ENCODE data around the gene IZUMO1. TPM values are rescaled to one million over a fixed set of nuclear protein-coding genes. Genes with fewer than 3 reads are reported as not detected.
"Not testable (repeated sequence)": the region's sequence is repeated elsewhere in the genome, so short reads cannot be mapped to it uniquely, and the experiment has no call there.

IZUMO1 gene
- polyA plus RNA-seq, 1 donor from 2014 or later, result not detected

- H3K79me2 ChIP-seq (replicated peaks; ENCODE audit: insufficient read depth, low read length), result no peaks in the 10 kb centered on the region
- no peak overlapping the region for H2AFZ ChIP-seq (ENCODE audit: low read depth, low read length)
- H3K36me3 ChIP-seq (ENCODE audit: insufficient read depth, low read length), result no peaks in the 10 kb centered on the region
- no peaks in the 10 kb centered on the region for H3F3A ChIP-seq (ENCODE audit: insufficient read depth, low read length, poor library complexity, severe bottlenecking)
- TF ChIP-seq EP300 (conservative IDR thresholded peaks at IDR 0.05; ENCODE audit: poor library complexity, severe bottlenecking) (no peak), EZH2 (IDR thresholded peaks at IDR 0.05; ENCODE audit: borderline replicate concordance, insufficient read depth, low read length, poor library complexity, severe bottlenecking) (no peak), SMC3 (conservative IDR thresholded peaks at IDR 0.05; ENCODE audit: poor library complexity) (no peak), POLR2AphosphoS5 (IDR thresholded peaks at IDR 0.05) (no peak), MXI1 (conservative IDR thresholded peaks at IDR 0.05; ENCODE audit: poor library complexity, severe bottlenecking) (no peak), CTCF (IDR thresholded peaks at IDR 0.05; ENCODE audit: poor library complexity, severe bottlenecking) (no peak), RAD21 (conservative IDR thresholded peaks at IDR 0.05) (no peak), TAF1 (IDR thresholded peaks at IDR 0.05; ENCODE audit: low read depth) (no peak)
- TF ChIP-seq, protein P1, sequence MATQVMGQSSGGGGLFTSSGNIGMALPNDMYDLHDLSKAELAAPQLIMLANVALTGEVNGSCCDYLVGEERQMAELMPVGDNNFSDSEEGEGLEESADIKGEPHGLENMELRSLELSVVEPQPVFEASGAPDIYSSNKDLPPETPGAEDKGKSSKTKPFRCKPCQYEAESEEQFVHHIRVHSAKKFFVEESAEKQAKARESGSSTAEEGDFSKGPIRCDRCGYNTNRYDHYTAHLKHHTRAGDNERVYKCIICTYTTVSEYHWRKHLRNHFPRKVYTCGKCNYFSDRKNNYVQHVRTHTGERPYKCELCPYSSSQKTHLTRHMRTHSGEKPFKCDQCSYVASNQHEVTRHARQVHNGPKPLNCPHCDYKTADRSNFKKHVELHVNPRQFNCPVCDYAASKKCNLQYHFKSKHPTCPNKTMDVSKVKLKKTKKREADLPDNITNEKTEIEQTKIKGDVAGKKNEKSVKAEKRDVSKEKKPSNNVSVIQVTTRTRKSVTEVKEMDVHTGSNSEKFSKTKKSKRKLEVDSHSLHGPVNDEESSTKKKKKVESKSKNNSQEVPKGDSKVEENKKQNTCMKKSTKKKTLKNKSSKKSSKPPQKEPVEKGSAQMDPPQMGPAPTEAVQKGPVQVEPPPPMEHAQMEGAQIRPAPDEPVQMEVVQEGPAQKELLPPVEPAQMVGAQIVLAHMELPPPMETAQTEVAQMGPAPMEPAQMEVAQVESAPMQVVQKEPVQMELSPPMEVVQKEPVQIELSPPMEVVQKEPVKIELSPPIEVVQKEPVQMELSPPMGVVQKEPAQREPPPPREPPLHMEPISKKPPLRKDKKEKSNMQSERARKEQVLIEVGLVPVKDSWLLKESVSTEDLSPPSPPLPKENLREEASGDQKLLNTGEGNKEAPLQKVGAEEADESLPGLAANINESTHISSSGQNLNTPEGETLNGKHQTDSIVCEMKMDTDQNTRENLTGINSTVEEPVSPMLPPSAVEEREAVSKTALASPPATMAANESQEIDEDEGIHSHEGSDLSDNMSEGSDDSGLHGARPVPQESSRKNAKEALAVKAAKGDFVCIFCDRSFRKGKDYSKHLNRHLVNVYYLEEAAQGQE (IDR thresholded peaks at IDR 0.05; ENCODE audit: borderline replicate concordance), result no peak
- H3K9me3 ChIP-seq (ENCODE audit: low read length), result no peaks in the 10 kb centered on the region
- no peak overlapping the region for H3K27ac ChIP-seq (ENCODE audit: low read length)
- H4K20me1 ChIP-seq (ENCODE audit: insufficient read depth), result no peaks in the 10 kb centered on the region
- H3K4me2 ChIP-seq (ENCODE audit: low read length), result no peak overlapping the region
- H3K9me2 ChIP-seq (ENCODE audit: insufficient read depth, low read length), result no peaks in the 10 kb centered on the region
- no peak overlapping the region for H3K4me3 ChIP-seq (ENCODE audit: low read length)
- H3K27me3 ChIP-seq (ENCODE audit: insufficient read depth, low read depth, low read length), result no peaks in the 10 kb centered on the region
- H3K9ac ChIP-seq (ENCODE audit: low read length), result no peak overlapping the region
Measured at GRCh38 chr19:48793271-48793670, 46.6 kb upstream of the IZUMO1 start.

GRCh38 chr19:48787331-48787730, 40.6 kb upstream of the IZUMO1 start:
- not testable (repeated sequence) for H3K27ac ChIP-seq (ENCODE audit: low read length); H3K9me2 ChIP-seq (ENCODE audit: insufficient read depth, low read length); H4K20me1 ChIP-seq (ENCODE audit: insufficient read depth); H3K4me3 ChIP-seq (ENCODE audit: low read length); H2AFZ ChIP-seq (ENCODE audit: low read depth, low read length); H3K9ac ChIP-seq (ENCODE audit: low read length); H3K4me2 ChIP-seq (ENCODE audit: low read length); H3K9me3 ChIP-seq (ENCODE audit: low read length); H3K27me3 ChIP-seq (ENCODE audit: insufficient read depth, low read depth, low read length); H3K79me2 ChIP-seq (replicated peaks; ENCODE audit: insufficient read depth, low read length); H3F3A ChIP-seq (ENCODE audit: insufficient read depth, low read length, poor library complexity, severe bottlenecking); H3K36me3 ChIP-seq (ENCODE audit: insufficient read depth, low read length)

DNA sequence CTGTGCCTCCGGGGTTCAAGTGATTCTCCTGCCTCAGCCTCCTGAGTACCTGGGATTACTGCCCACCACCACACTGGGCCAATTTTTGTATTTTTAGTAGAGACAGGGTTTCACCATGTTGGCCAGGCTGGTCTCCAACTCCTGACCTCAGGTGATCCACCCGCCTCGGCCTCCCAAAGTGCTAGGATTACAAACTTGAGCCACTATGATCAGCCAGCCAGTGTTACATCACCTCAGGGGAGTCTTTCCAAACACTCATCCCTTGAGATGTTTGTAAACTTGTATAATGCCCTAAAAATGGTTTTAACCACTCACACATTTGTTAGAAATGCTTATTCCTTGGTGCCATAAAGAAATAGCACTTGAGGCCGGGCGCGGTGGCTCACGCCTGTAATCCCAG, 39.7 kb upstream of the IZUMO1 start:
- H3K9me3 ChIP-seq (ENCODE audit: low read length); H3K36me3 ChIP-seq (ENCODE audit: insufficient read depth, low read length); H3K9me2 ChIP-seq (ENCODE audit: insufficient read depth, low read length); H3K4me2 ChIP-seq (ENCODE audit: low read length); H2AFZ ChIP-seq (ENCODE audit: low read depth, low read length); H3K9ac ChIP-seq (ENCODE audit: low read length); H3K27me3 ChIP-seq (ENCODE audit: insufficient read depth, low read depth, low read length); H3F3A ChIP-seq (ENCODE audit: insufficient read depth, low read length, poor library complexity, severe bottlenecking); H3K4me3 ChIP-seq (ENCODE audit: low read length); H3K27ac ChIP-seq (ENCODE audit: low read length); H4K20me1 ChIP-seq (ENCODE audit: insufficient read depth); H3K79me2 ChIP-seq (replicated peaks; ENCODE audit: insufficient read depth, low read length): not testable (repeated sequence)
